Putamen (tissue), 1 donor: Measurements from ENCODE around the gene OR5H1.
"Not testable (repeated sequence)": the region's sequence is repeated elsewhere in the genome, so short reads cannot be mapped to it uniquely, and the experiment has no call there.

ENCODE experiments used
- DNase-seq: peaks from one replicate; pipeline ENCODE4 v3.0.0-alpha.2; 2016; ENCODE audit warnings: low spot score

OR5H1 gene

DNA sequence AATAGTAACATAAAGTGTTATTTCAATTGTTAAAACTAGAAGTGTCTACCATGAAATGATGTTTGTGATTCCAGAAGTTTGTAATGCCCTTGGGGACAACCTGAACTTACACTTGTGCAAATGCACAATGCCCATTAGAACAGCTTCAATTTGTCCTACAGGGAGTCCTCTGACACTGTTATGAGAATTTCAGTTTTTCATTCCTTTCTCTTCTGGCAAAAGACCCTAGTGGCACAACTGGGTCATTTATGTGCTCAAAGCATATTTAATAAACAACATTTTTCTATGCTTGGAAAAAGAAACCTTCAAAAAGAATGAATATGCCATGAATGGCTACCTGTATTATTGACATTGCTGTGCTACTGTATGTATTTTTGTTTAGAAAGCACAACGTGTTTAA, at the start of gene OR5H1:
OR5H1 (plus strand) TSS at position 301 of the 400 bp plus-strand sequence. CDS start 1,977 bp downstream, outside the sequence.
- DNase-seq = no peak

- no peak for DNase-seq
Observed at GRCh38 chr3:98086873-98087272, 43.6 kb upstream of the OR5H1 start, which contains the start of gene OR5AC2. TSS of gene OR5AC2 (plus strand) at chr3:98087173. CDS start at chr3:98087173, 0 bp downstream.

DNA sequence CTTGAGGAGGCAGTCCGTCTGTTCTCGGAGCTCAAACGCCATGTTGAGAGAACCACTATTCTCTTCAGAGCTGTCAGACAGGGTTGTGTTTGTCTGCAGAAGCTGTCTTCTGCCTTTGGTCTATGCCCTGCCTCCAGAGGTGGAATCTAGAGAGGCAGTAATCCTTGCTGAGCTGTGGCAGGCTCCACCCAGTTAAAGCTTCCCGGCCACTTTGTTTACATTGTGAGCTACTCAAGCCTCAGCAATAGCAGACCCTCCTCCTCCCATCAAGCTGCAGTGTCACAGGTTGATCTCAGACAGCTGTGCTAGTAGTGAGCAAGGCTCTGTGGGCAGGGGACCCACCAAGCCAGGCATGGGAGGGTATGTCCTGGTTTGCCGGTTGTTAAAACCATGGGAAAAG, 34.6 kb upstream of the OR5H1 start:
- no peak for DNase-seq

GRCh38 chr3:98099848-98100247, 30.7 kb upstream of the OR5H1 start:
- no peak for DNase-seq

DNA sequence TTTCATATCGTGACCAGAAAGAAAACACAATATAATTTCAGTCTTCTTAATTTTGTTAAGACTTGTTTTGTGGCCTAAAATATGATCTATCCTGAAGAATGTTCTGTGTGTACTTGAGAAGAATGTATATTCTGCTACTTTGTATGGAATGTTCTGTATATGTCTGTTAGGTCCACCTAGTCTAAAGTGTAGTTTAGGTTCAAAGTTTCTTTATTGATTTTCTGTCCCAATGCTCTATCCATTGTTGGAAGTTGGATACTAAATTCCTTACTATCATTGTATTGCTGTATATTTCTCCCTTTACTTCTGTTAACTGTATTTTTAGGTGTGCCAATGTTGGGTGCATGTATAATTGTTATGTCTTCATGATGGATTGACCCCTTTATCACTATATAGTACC, 22.4 kb upstream of the OR5H1 start:
- DNase-seq = no peak

GRCh38 chr3:98109807-98110549, 20.5 kb upstream of the OR5H1 start:
- DNase-seq = no peak

GRCh38 chr3:98110550-98110908, 20.0 kb upstream of the OR5H1 start:
- DNase-seq = no peak

DNA sequence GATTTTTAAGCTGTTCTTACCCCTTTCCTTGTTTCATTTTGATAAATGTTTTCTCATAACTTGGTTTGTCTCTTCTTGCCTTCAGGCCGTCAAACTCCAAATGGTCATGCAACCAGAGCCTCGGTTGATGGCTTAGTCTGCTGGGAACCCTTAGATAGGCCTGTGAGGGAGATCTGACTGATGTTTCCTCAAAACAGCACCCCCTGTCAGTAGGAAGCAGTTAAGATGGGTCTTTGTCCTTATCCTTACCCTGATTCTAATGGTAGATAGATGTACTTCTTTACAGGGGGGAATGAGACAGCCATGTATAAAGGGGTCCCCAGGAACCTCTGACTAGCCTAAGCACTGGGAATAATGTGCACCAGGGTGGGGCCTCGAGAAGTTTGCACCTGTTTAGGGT, 16.3 kb upstream of the OR5H1 start:
- DNase-seq = no peak

DNA sequence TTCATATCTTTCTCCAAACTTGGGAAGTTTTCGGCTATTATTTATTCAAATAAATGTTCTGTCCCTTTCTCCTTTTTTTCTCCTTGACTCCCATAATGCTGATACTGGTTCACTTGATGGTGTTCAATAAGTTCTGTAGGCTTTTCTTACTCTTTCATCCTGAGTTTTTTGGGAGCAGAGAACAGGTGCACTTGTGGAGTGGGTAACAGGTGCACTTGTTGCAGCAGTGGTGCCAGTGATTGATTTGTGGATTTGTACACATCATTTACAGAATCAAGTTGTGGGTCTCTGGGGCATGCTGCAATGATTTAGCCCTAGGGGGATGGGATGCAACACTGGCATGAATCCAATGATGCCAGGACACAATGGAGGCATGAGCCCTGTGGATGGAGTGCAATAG, 14.8 kb upstream of the OR5H1 start:
- DNase-seq = no peak

GRCh38 chr3:98136631-98137030, 6.1 kb downstream of the OR5H1 start:
- no peak for DNase-seq

GRCh38 chr3:98137826-98138557, 7.5 kb downstream of the OR5H1 start:
- not testable (repeated sequence) for DNase-seq

DNA sequence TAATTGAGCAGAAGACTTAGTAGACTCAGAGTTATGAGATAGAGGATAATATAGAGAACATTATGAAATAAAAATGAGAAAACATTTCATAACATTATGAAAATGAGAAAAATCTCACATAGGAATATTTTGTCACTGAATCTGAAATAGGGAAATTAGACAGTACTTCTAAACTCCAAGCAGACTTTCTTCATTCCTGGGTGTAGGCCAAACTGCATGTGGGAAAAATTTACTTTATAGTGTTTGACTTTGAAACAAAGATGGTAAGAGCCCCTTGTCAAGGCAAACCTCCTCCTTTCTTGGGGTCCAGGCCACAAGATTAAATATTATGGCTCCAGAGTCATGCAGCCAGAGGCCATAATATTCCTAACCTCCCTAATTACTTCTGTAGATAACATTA, 10.0 kb downstream of the OR5H1 start:
- no peak for DNase-seq

GRCh38 chr3:98147179-98147578, 16.7 kb downstream of the OR5H1 start, which contains the start of gene OR5H14:
TSS of gene OR5H14 (plus strand) at chr3:98147479. CDS start at chr3:98149386, 1,907 bp downstream.
- DNase-seq = no peak

DNA sequence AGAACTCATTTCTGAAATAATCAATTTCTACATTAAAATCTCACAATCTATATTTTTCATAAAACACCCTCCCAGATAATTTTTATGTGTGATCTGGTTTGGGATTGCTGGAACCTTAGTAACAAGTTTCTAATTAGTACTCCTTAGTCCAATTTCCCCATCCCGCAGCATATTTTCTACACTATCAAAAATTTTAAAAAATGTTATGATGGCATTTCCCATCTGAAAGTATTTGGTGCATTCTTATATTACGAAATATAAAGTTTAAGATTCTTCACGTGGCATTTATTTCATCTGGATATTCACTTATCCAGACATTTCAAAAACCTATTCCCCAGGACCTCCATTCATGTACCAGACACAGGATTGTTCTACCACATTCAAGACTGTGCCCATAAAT, 18.2 kb downstream of the OR5H1 start:
- no peak for DNase-seq

DNA sequence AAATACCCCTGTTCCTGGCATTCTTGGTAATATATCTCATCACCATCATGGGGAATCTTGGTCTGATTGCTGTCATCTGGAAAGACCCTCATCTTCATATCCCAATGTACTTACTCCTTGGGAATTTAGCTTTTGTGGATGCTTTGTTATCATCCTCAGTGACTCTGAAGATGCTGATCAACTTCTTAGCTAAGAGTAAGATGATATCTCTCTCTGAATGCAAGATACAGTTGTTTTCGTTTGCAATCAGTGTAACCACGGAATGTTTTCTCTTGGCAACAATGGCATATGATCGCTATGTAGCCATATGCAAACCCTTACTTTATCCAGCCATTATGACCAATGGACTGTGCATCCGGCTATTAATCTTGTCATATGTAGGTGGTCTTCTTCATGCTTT, 18.9 kb downstream of the OR5H1 start:
- not testable (repeated sequence) for DNase-seq

DNA sequence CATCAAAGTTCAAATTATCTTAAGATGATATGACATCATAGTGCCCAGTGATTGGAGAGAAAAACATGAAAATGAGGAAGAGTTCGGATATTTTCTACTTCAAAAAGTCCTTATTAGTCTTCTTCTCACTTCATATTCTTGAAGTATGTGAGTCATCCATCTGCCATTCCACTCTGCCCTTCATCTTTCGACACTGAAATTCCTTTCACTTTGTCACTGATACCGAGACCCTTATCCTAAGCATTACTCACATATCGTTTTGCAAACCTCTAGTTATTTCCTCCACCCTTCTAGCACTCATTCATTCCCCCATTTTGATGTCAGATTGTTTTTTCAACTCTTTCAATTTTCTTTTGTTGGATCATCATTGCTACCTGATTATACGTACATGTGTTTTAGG, 20.7 kb downstream of the OR5H1 start:
- DNase-seq = no peak

- no peak for DNase-seq
Observed at GRCh38 chr3:98166396-98166795, 35.9 kb downstream of the OR5H1 start, which contains the start of gene OR5H15. TSS of gene OR5H15 (plus strand) at chr3:98166696. CDS start at chr3:98168700, 2,004 bp downstream.

DNA sequence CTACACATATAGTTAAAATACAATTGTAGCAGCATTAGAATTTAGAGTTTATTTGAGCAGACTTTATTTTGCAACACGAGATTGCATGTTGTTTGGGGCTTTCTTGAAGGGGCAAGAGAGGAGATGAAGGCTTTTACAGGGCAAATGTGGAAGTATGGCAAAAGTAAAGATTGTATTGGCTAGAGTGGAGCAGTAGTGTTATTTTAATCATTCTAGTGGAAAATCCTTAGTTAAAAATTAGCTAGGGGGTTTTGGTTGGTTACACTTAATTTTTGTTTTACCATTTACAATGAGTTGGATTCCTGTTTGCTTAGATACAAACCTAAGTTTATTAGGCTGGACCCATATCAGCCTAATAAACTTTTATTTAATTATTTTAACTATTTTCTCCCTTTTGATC, 40.5 kb downstream of the OR5H1 start:
- no peak for DNase-seq

GRCh38 chr3:98172621-98173020, 42.1 kb downstream of the OR5H1 start:
- no peak for DNase-seq

DNA sequence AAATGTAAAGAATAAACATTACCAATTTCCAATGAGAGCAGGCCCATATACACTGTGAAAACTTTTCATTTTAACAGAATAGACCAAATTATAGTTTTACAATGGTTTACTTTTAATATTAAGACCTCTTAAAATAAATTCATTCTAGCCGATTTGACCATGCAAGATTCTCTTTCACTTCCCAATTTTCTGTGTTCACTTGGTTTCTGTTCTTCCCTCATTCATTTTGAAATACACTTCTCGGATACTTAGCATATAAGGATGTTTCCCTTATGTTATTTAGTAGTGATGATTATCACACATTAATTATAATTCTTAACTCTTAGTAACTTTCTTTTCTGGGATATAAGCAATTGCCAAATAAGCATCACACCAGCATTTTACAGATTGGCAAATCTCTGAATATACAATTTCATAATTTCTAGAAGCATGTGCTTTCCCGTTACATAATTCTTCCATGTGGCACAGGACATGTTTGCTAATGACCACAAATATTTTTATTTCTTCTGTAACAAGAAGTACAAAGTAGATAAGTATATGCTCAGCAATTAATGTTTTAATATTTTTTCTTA, 49.9 kb downstream of the OR5H1 start:
- DNase-seq = no peak

- no peak for DNase-seq
Observed at GRCh38 chr3:98182196-98182595, 51.7 kb downstream of the OR5H1 start.

- DNase-seq = no peak
Observed at GRCh38 chr3:98185180-98185579, 54.7 kb downstream of the OR5H1 start.
